Caco-2 (cell line): ENCODE results near the gene NRXN3. TPM values are rescaled to one million over a fixed set of nuclear protein-coding genes. Genes with fewer than 3 reads are reported as not detected.
A peak's percentile ranks its signal among the peaks of the same experiment; 100 is the strongest.

Experiments used
- BruUV-seq: library from RNA; stranded (reverse); fragments of 400-500 nt; replicated peaks from 2 replicates; lab custom pipeline; 2021; lab: Mats Ljungman, UMichigan
- CTCF ChIA-PET: fragments of 300-600 bp; sonication (Branson Sonifier 250); formaldehyde crosslinking; loops from one replicate; lab custom pipeline; 2022; ENCODE audit warnings: antibody characterized with exemption; lab: Charles Lee
- POLR2A ChIA-PET: fragments of 300-600 bp; sonication (Branson Sonifier 250); formaldehyde crosslinking; loops from one replicate; lab custom pipeline; 2022; ENCODE audit warnings: antibody characterized with exemption; lab: Charles Lee
- DNase-seq, 2 experiments: peaks; one replicate each; pipeline versions ENCODE4 v3.0.0 to v3.0.0-alpha.2; 2020 to 2022
- H3K27me3 ChIP-seq: replicated peaks from 2 replicates; pipeline ENCODE4 v1.6.0; 2011; ENCODE audit warnings: low read length; ENCODE audit not compliant: control insufficient read depth, insufficient read depth
- H3K36me3 ChIP-seq: 2 replicates; pipeline ENCODE4 v1.5.1; 2011; ENCODE audit warnings: low read length; ENCODE audit not compliant: control insufficient read depth, insufficient read depth
- H3K4me1 ChIP-seq: fragments of 250-450 bp; sonication (Bioruptor Pico); 2 replicates; pipeline ENCODE4 v1.5.1; 2020; ENCODE audit warnings: mild to moderate bottlenecking
- H3K4me3 ChIP-seq: 2 replicates; pipeline ENCODE4 v1.5.1; 2011; ENCODE audit warnings: low read depth, mild to moderate bottlenecking, control low read depth, low read length
- H3K9me3 ChIP-seq: fragments of 250-450 bp; sonication (Bioruptor Pico); 2 replicates; pipeline ENCODE4 v1.5.1; 2020; ENCODE audit warnings: mild to moderate bottlenecking, moderate library complexity
- H3K27ac Mint-ChIP-seq: one replicate; pipeline ENCODE4 v1.8.0; 2022; ENCODE audit warnings: mixed read lengths; ENCODE audit not compliant: unreplicated experiment
- H3K27me3 Mint-ChIP-seq: one replicate; pipeline ENCODE4 v1.8.0; 2022; ENCODE audit warnings: mixed read lengths; ENCODE audit not compliant: insufficient read depth, unreplicated experiment
- H3K36me3 Mint-ChIP-seq: one replicate; pipeline ENCODE4 v1.8.0; 2022; ENCODE audit warnings: mild to moderate bottlenecking, mixed read lengths; ENCODE audit not compliant: insufficient read depth, unreplicated experiment
- H3K4me1 Mint-ChIP-seq: one replicate; pipeline ENCODE4 v1.8.0; 2022; ENCODE audit warnings: low read depth, mixed read lengths; ENCODE audit not compliant: unreplicated experiment
- H3K4me3 Mint-ChIP-seq: one replicate; pipeline ENCODE4 v1.8.0; 2022; ENCODE audit warnings: mild to moderate bottlenecking, moderate library complexity, mixed read lengths; ENCODE audit not compliant: unreplicated experiment
- H3K9me3 Mint-ChIP-seq: one replicate; pipeline ENCODE4 v1.8.0; 2022; ENCODE audit warnings: mixed read lengths; ENCODE audit not compliant: unreplicated experiment
- intact Hi-C: fragments of 100-400 bp; cut with micrococcal nuclease; formaldehyde crosslinking; loops from one replicate; pipeline ENCODE4 v1.10.0; 2022; ENCODE audit not compliant: unreplicated experiment
- total RNA-seq: library from RNA; stranded (reverse); gene quantifications from 2 replicates; pipeline ENCODE4 v1.2.3, GENCODE V29; 2022
- TF ChIP-seq, protein P1 (sequence below), 2 experiments: fragments of 200-600 bp in 1 of 2; IDR thresholded peaks; 1 replicate in 1 of 2; 2 replicates in 1 of 2; pipeline versions ENCODE4 v1.5.1 to v1.8.0; 2011 to 2022; ENCODE audit warnings: antibody characterized with exemption in 1 of 2, control low read depth in 1 of 2, inconsistent platforms in 1 of 2, low read depth in 1 of 2, low read length in 1 of 2, mild to moderate bottlenecking in 1 of 2, moderate library complexity in 1 of 2; ENCODE audit not compliant: insufficient read depth in 1 of 2, severe bottlenecking in 1 of 2, unreplicated experiment in 1 of 2

NRXN3 gene
- total RNA-seq, 1 experiment from 2014 or later: 12.4 TPM

- intact Hi-C loops: no loop called here
- no TSS peak for BruUV-seq
- Histone ChIP-seq H3K27me3 (no peaks in the 10 kb centered on the region), H3K9me3 (no peaks in the 10 kb centered on the region), H3K4me1 (peaks cover under 1% of the 10 kb centered on the region), H3K36me3 (no peaks in the 10 kb centered on the region), H3K4me3 (no peak overlapping the region)
- CTCF ChIA-PET: no interaction called here
- H3K36me3 Mint-ChIP-seq: no peaks in the 10 kb centered on the region
- H3K27ac Mint-ChIP-seq: no peak overlapping the region
- DNase-seq: no peak
- H3K27me3 Mint-ChIP-seq: no peaks in the 10 kb centered on the region
- TF ChIP-seq, protein P1, sequence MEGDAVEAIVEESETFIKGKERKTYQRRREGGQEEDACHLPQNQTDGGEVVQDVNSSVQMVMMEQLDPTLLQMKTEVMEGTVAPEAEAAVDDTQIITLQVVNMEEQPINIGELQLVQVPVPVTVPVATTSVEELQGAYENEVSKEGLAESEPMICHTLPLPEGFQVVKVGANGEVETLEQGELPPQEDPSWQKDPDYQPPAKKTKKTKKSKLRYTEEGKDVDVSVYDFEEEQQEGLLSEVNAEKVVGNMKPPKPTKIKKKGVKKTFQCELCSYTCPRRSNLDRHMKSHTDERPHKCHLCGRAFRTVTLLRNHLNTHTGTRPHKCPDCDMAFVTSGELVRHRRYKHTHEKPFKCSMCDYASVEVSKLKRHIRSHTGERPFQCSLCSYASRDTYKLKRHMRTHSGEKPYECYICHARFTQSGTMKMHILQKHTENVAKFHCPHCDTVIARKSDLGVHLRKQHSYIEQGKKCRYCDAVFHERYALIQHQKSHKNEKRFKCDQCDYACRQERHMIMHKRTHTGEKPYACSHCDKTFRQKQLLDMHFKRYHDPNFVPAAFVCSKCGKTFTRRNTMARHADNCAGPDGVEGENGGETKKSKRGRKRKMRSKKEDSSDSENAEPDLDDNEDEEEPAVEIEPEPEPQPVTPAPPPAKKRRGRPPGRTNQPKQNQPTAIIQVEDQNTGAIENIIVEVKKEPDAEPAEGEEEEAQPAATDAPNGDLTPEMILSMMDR (IDR thresholded peaks at IDR 0.05; ENCODE audit: insufficient read depth in 1 of 2, low read depth in 1 of 2, low read length in 1 of 2, severe bottlenecking in 1 of 2, unreplicated experiment in 1 of 2): no peak
- peaks cover 13% of the 10 kb centered on the region for H3K4me1 Mint-ChIP-seq
- POLR2A ChIA-PET: no interaction called here
- peaks cover 15% of the 10 kb centered on the region for H3K9me3 Mint-ChIP-seq
- no peak overlapping the region for H3K4me3 Mint-ChIP-seq
Observed at GRCh38 chr14:79534703-79535353, 1364.7 kb downstream of the NRXN3 start.

GRCh38 chr14:79540394-79540793 is 1370.2 kb downstream of the NRXN3 start:
- no peaks in the 10 kb centered on the region for H3K36me3 ChIP-seq
- no peak overlapping the region for H3K4me3 Mint-ChIP-seq
- CTCF ChIA-PET: no interaction called here
- peak overlapping the region; percentile 85 for H3K27ac Mint-ChIP-seq
- POLR2A ChIA-PET: no interaction called here
- peaks cover 16% of the 10 kb centered on the region for H3K9me3 Mint-ChIP-seq
- intact Hi-C loops: no loop called here
- no peak overlapping the region for H3K4me3 ChIP-seq
- H3K27me3 Mint-ChIP-seq: no peaks in the 10 kb centered on the region
- peaks cover 37% of the 10 kb centered on the region for H3K4me1 Mint-ChIP-seq
- BruUV-seq: no TSS peak
- no peaks in the 10 kb centered on the region for H3K27me3 ChIP-seq
- H3K36me3 Mint-ChIP-seq: peaks cover 6% of the 10 kb centered on the region
- TF ChIP-seq, protein P1 (IDR thresholded peaks at IDR 0.05; ENCODE audit: insufficient read depth in 1 of 2, low read depth in 1 of 2, low read length in 1 of 2, severe bottlenecking in 1 of 2, unreplicated experiment in 1 of 2): no peak
- H3K9me3 ChIP-seq: no peaks in the 10 kb centered on the region
- peaks cover 37% of the 10 kb centered on the region for H3K4me1 ChIP-seq
- DNase-seq: peak in 1 of 2 experiments; percentile 25

- no peaks in the 10 kb centered on the region for H3K27me3 ChIP-seq
Observed at GRCh38 chr14:79542121-79542520, 1371.9 kb downstream of the NRXN3 start.

More at GRCh38 chr14:79542121-79542520, 1371.9 kb downstream of the NRXN3 start:
- peak overlapping the region; percentile 85 for H3K27ac Mint-ChIP-seq
- H3K9me3 Mint-ChIP-seq: peaks cover 5% of the 10 kb centered on the region
- peaks cover 10% of the 10 kb centered on the region for H3K36me3 Mint-ChIP-seq
- H3K4me3 Mint-ChIP-seq: no peak overlapping the region
- ChIA-PET CTCF (no interaction called here), POLR2A (no interaction called here)
- peak in 1 of 2 experiments; percentile 19 for DNase-seq
- Histone ChIP-seq H3K4me1 (peaks cover 37% of the 10 kb centered on the region), H3K4me3 (no peak overlapping the region), H3K36me3 (no peaks in the 10 kb centered on the region), H3K9me3 (no peaks in the 10 kb centered on the region)
- intact Hi-C loops: loop anchor here (1.0 kb wide), 1 partner anchor 10 kb away; no protein-coding TSS in a partner anchor
- TF ChIP-seq, protein P1 (IDR thresholded peaks at IDR 0.05; ENCODE audit: insufficient read depth in 1 of 2, low read depth in 1 of 2, low read length in 1 of 2, severe bottlenecking in 1 of 2, unreplicated experiment in 1 of 2): no peak
- H3K4me1 Mint-ChIP-seq: peaks cover 37% of the 10 kb centered on the region
- no peaks in the 10 kb centered on the region for H3K27me3 Mint-ChIP-seq
- no TSS peak for BruUV-seq
